Activated CD4-positive, alpha-beta T cell treated with anti-CD3 and anti-CD28 coated beads, Interleukin-2, Interleukin-4, amounts not matched to agents 100 ng/mL and 50 ng/mL, durations not matched to agents 16 hours and 8 hours (primary cell): ENCODE results near the gene SLC6A4.

ENCODE experiments used
- DNase-seq: peaks from one replicate; pipeline ENCODE4 v3.0.0-alpha.2; 2020; ENCODE audit warnings: low spot score

Gene SLC6A4

GRCh38 chr17:30235386-30236296 lies at the start of gene SLC6A4:
TSS of gene SLC6A4 (minus strand) at chr17:30235697. CDS start at chr17:30221958, 13,739 bp downstream.
- no peak for DNase-seq

DNA sequence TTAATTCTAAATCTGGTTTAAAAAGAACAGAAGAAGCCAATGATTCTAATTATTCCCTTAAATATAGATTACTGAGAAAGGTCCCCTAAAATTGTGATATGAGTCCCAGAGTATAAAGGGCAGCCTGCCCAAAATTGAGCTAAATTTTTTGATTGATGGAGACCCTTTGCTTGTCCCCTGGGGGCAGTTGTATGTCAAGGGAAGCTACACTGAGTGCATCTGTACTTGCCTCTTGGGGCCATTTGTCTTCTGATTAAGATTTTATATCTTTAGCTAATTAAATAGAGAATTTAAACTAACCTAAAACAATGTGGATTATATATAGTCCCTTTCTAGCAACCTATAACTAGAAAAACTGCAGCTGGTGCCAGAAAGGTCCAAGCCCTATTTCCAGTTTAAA lies 43.7 kb upstream of the SLC6A4 start:
- DNase-seq = no peak

DNA sequence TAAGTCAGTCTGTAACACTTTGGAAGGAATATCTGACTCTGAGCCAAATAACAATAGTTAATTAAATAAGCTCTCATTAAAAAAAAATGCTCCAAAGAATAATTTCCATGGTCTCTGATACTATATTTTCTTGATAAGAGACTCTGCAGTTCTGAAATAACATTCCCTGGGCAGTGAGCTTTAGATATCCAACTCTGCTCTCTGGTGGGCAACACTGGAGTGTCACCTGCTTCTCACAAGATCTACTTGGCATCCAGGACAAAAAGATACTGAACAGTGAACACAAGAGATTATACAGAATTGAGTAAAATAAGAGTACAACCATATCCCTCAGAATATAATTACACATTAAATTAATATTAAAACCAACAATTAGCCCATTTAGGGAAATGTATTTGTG lies 42.5 kb upstream of the SLC6A4 start:
- DNase-seq = no peak

DNA sequence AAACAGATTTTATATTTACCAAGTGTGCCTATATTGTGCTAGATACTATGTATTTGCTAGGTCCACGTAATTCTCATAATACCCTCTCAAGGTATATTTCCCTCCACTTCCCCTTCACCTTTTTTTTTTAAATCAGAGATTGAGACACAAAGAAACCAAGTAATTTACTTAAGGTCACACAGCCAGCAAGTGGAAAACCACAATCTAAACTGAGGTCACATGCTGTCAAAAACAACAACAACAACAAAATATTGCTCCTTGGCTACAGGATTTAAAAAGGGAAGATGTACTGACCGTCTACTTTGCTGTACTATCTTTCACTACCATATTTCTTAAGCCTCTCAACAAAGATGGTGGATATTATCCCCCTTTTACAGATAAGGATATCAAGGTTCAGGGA lies 40.4 kb upstream of the SLC6A4 start:
- no peak for DNase-seq

- DNase-seq = no peak
These were observed 39.4 kb upstream of the SLC6A4 start for GRCh38 chr17:30274887-30275286.

DNA sequence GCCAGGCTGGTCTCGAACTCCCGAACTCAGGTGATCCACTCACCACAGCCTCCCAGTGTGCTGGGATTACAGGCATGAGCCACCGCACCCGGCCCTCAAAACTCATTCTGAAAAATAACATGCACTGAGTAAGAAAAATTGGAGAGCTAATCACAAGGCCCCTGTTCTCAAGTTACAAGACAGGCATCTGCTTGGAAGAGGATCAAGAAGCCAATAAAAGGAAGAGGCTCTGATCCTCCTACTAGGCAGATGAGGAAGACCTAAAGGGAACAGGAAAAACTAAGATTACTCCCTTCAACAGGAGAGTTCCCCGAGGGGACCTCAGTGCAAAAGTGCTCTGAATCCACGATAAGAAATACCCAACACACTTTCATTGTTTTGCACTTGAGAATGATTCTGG lies 37.9 kb upstream of the SLC6A4 start:
- no peak for DNase-seq

- DNase-seq = no peak
These were observed 35.6 kb upstream of the SLC6A4 start for GRCh38 chr17:30271102-30271501.

DNA sequence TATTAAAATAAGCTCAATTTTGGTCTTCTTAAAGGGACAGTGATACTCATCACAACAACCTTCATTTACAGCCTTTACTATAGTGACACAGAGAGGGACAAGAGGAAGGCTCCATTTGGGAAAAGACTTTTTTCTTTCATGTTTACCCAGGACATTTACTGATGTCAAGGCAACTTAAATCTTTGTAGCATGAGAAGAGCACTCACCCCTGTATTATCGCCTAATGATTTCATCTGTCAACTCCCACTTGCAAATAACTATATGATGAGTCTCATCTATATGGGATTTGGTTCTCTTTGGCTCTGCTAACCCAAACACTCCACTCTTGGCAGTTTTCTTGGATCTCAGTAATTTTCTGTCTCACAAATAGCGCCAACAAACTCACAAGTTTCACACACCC lies 32.1 kb upstream of the SLC6A4 start:
- DNase-seq = no peak

DNA sequence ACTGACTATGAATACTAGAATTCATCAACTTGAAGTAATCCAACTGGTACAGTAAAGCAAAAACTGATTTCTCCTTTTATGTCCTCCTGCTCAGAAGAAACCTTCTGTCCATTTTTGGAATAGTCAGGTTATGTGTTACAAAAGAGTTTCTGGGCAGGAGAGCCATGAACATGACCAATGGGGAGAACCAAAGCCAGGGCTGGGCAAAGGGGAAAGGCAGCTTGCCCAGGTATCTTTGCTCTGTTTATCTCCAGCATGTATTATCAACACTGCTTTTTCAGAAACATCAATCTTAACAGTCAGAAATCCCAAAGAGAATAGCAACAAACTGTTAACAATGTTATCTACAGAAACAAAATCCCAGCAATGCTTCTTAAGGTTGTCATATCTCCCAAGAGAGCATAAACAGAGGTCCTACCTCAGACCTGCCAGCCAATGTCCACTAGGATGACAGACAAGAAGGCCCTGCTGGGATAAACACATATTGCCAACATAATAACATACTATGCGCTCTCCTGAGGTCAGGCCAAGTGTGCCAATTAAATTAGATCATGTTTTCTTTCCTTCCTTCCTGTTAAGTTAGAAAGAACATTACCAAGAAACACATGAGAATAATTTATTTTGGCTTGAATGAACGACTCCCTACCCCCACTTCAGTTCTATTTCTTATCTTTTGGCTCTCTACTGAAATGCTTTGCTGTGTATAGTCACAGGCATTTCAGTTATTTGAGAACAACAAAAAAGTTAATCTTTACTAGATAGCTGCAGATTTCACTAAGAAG lies 28.2 kb upstream of the SLC6A4 start:
- DNase-seq = no peak

DNA sequence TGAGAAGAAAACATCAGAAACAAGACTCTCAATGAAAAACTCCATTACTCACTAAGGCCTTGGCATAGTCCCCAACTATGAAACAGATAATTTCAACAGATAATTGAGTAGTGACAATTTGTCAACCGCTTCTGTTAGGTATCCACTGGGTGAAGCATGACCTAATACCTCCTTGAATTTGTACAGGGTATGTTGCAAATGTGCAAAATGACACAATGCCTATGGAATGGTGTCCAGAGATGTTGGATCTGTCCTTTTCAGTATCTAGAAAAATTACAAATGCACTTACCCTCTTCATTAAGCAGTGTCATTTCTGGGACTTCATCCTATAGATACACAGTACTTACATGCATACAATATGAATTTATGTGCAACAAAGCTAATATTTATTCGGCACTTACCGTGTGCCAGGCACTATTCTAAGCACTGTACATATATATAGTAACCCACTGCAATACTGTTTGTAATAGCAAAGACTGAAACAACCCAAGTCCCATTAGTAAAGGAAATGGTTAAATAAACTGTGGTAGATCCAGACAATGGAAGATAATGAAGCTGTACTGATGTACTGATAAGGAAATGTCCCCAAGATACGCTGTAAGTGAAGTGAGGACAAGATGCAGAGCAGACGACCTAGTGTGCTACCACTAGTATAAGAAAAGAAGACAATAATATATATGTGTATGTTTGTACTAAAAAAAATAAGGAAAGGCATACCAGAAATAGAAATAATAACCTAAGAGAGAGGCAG lies 21.4 kb upstream of the SLC6A4 start:
- no peak for DNase-seq

DNA sequence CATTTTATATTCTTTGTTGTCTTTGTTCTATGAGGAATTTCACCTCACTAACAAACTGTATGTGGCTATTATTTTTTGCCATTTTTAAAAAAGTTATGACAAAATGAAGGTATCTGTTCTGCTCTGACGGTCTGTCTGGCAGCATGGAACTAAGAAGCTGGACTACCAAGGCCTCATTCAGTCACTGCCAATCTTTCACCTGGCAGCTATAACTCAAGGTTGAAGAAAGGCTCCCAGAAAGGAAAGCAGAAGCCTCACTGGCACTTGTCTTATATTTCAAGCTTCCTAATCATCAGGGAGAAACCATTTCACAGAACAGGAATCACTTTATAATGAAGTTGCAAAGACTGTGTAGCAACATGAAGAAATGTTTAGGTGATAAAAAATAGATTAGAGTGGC lies 18.7 kb upstream of the SLC6A4 start:
- no peak for DNase-seq

- DNase-seq = no peak
These were observed 17.8 kb upstream of the SLC6A4 start for GRCh38 chr17:30253312-30253711.

DNA sequence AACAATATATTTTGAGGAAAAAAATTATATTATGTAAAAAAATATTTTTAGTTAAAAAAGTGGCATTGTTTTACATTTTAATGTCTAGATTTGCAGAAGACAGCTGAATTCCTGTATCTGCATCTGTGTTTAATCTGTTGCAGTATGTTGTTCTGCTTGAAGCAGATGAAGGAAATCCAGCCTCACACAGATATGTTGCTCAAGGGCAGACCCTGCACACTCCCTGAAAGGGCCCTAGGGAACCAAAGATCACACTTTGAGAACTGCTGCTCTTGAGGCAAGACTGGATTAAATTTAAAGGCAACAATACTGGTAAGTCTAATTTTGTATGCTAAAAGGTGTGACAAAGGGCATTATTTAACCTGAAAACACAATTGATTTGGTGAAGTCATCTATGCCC lies 16.4 kb upstream of the SLC6A4 start:
- no peak for DNase-seq

DNA sequence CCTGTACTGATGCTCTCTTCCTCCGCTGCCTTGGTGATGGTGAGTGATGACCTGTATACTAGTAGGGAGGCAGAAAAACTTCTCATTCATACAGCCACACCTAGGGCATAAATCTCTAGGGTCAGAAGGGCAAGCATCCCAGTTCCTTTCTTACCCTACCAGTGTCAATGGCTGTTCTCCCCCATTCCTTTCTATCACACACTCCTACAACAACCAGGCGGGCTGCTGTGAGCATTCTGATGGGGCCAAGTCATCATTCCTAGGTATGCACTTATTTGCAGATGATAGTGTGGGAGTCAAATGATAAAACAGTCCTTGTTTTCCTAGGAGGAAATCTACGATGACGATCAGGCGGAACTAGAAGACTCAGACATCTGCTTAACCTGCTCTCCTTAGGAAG lies 14.0 kb upstream of the SLC6A4 start:
- DNase-seq = no peak

DNA sequence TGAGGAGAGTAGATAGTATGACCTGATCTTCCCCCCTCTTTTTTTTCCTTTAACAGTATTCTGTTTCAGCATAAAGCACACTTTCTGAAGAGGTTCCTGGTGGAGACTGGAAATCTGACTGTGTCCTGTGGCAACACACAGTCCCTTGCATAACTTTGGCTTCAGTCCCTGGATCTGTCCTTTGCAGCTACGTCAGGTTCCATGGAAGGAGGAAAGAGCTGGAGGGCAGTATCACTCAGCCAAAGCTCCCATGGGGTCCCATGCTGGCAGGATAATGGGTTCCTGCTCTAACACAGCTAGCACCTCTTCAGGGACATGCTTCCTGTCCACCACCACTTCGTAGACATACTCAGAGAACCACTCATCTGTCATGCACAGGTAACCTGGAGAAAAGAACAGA lies 13.3 kb upstream of the SLC6A4 start:
- DNase-seq = no peak

DNA sequence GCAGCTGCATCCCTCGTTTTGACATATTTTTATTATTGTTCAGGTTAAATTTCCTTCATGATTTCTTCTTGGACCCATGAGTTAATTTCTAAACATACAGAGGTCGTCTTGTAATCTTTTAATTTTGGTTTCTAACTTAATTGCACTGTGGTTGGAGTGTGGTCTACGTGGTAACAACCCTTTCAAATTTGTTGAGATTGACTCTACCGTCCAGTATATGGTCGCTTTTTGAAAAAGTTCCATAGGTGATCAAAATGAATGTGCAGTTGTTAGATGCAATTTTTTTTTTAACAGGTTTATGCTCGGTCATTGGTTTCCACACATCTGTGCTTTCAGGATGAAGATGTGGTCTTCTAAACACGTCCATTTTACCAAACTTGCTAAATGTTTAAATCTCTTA lies 11.0 kb upstream of the SLC6A4 start:
- DNase-seq = no peak

- no peak for DNase-seq
These were observed 9.4 kb upstream of the SLC6A4 start for GRCh38 chr17:30244853-30245385.

DNA sequence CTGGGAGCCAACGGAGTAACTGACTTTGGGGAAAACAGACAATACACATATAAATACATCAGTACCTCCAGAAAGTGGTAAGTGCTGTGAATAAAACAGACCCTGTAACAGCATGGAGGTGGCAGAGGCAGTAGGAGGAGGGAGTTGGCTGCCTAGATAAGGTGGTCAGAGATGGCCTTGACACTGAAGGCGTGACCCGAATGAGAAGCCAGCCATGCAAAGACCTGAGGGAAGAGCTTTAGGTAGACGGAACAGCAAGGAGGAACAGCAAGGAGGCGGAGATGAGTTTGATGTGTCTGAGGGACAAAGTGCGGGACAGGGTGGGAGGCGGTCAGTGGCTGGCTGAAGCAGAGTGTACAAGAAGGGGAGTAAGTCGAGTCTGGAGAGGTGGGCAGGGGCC lies 8.1 kb upstream of the SLC6A4 start:
- DNase-seq = no peak

DNA sequence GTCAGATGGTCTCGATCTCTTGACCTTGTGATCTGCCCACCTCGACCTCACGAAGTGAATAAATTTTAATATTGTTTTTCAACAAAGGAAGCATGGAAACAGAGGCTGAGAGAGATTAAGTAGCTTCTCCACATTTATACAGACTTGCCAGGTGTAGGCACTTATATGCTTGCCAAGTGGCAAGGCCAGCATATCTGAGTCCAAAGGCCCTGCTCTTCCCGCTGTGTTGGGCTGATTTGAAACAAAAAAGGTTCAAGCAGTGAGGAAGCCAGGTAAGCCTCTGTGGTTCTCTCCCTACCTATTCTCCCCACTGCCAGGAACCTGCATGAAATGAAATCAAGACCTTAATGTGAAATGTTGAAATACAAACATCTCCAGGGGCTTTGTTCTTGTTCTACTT lies 7.5 kb upstream of the SLC6A4 start:
- DNase-seq = no peak

DNA sequence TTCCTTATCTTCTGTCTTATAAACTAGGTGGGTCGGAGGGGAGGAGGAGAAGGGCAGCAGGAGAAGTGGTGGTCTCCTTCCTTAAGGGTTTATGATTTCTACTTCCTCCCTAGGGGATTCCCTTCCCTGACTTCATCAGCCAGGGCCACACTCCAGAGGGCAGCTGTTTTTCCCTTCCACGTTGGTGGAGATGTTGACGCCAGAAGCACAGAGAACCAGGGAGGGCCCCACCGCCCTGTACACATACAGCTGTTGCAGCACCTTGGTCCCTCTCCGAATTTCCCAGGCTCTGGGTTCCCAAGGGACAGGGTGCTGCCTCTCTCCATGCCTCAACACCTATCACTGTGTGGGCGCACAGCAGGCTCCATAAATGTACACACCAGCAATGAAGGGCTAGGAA lies 5.6 kb upstream of the SLC6A4 start:
- DNase-seq = no peak

DNA sequence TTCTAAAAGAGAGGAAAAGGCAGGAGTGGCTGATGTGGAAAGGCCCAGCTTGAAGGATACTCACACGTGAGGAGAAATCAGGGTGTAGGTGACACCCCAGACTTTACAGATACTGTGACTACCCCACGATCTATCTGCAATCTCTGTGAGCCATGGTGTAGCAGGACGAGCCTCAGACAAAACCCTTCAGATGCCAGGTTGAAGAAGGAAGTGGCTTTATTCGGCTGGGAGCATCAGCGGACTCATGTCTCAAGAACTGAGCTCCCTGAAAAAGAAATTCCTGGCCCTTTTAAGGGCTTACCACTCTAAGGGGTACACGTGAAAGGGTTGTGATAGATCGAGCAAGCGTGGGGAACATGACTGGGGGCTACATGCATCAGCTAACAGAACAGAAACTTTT lies 4.7 kb upstream of the SLC6A4 start:
- DNase-seq = no peak

DNA sequence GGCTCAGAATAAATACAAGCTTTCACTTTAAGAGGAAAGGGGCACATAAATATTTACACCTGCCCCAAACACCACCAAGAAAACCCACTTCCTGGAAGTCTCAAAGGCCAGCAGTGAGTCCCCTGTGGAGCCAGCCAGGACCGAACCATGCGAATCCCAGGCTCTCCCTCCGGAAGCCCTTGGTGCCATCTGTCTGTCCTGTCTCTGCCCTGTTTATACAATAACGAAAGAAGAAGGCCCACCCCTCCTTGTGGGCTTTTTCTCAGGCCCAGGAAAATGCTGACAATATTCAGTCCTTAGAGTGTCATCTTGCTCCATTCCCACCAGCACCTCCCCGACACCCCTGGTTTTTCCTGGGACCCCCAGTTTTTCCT lies 3.6 kb upstream of the SLC6A4 start:
- DNase-seq = no peak
